Aorta (tissue), 5 donors: ENCODE measurements around the gene PRMT9. TPM values are rescaled to one million over a fixed set of nuclear protein-coding genes. Genes with fewer than 3 reads are reported as not detected.

ENCODE experiments used
- ATAC-seq: fragments of 200-7000 bp; cut with Tn5 transposase; one replicate; pipeline ENCODE4 v1.9.1; 2022; ENCODE audit warnings: moderate library complexity; ENCODE audit not compliant: low FRiP score
- DNase-seq, 2 donors: peaks; one replicate each; pipeline ENCODE4 v3.0.0-alpha.2; 2020
- H3K27ac ChIP-seq, 2 donors: one replicate each; pipeline ENCODE4 v1.5.1; 2013; ENCODE audit warnings: low read length in 2 of 2, mild to moderate bottlenecking in 2 of 2, moderate library complexity in 2 of 2, control low read depth in 1 of 2, inconsistent platforms in 1 of 2, low read depth in 1 of 2
- H3K27me3 ChIP-seq, 2 donors: one replicate each; pipeline ENCODE4 v1.6.1; 2013; ENCODE audit warnings: control low read depth in 1 of 2, low read length in 1 of 2, mild to moderate bottlenecking in 1 of 2, moderate library complexity in 1 of 2; ENCODE audit not compliant: insufficient read depth in 2 of 2, control insufficient read depth in 1 of 2
- H3K36me3 ChIP-seq, 2 donors: one replicate each; pipeline ENCODE4 v1.6.1; 2013; ENCODE audit warnings: control low read depth in 1 of 2, low read length in 1 of 2, mild to moderate bottlenecking in 1 of 2; ENCODE audit not compliant: insufficient read depth in 2 of 2, control insufficient read depth in 1 of 2
- H3K4me1 ChIP-seq, 2 donors: one replicate each; pipeline ENCODE4 v1.6.1; 2013; ENCODE audit warnings: low read length in 2 of 2, control low read depth in 1 of 2, mild to moderate bottlenecking in 1 of 2, moderate library complexity in 1 of 2; ENCODE audit not compliant: insufficient read depth in 2 of 2, control insufficient read depth in 1 of 2
- H3K4me3 ChIP-seq, 2 donors: one replicate each; pipeline ENCODE4 v1.5.1; 2013; ENCODE audit warnings: low read length in 2 of 2, control low read depth in 1 of 2, mild to moderate bottlenecking in 1 of 2
- H3K9me3 ChIP-seq: one replicate; pipeline ENCODE4 v1.6.1; 2013; ENCODE audit warnings: mild to moderate bottlenecking, low read length; ENCODE audit not compliant: control insufficient read depth
- WGBS, 2 donors: extraction: QIAGEN DNeasy Blood & Tissue Kit; methylation state at CpG; one replicate each; pipeline ENCODE4 v1.1.7; 2013; 5-methylcytosine and 5-hydroxymethylcytosine counted together
- intact Hi-C, 2 donors: fragments of 100-400 bp; cut with DNase I; formaldehyde crosslinking; loops; one replicate each; pipeline versions ENCODE4 v1.14.2 to v1.15.0; 2022
- polyA plus RNA-seq, 2 donors: library from polyadenylated mRNA; stranded (reverse); fragments of 200-250 nt; gene quantifications; one replicate each; pipeline ENCODE4 v1.2.3, GENCODE V29; 2013
- total RNA-seq, 2 donors: library from RNA; stranded (reverse); fragmentation: NEBNext Ultra II Directional; extraction: Animal tissue kit (Norgen Biotek cat#: 25700); gene quantifications; one replicate each; pipeline ENCODE4 v1.2.1, GENCODE V29; 2021
- donor health status: healthy with polysubstance abuse.
- donor health status: Bipolar disorder and iron deficiency.
- donor health status: DM: no; HTN: no; CAD: no.
- donor health status: DM: no; HTN: no; CAD: no.
- donor health status: DM: yes; HTN: yes; CAD: no.

PRMT9 gene
- total and polyA plus RNA-seq, 4 donors, result 3.4 to 9.9 (median 8.2) TPM

GRCh38 chr4:147691820-147692219, 7.9 kb upstream of the PRMT9 start:
- DNase-seq (no peak), ATAC-seq (no peak)
- H3K27ac ChIP-seq, result no peak overlapping the region
- WGBS, 2 donors, result 89 to 93% methylated on average over 2 of the region's 2 CpGs
- H3K27me3 ChIP-seq, result no peaks in the 10 kb centered on the region
- no peaks in the 10 kb centered on the region for H3K9me3 ChIP-seq
- no peaks in the 10 kb centered on the region for H3K36me3 ChIP-seq
- no peaks in the 10 kb centered on the region for H3K4me1 ChIP-seq
- no peak overlapping the region for H3K4me3 ChIP-seq
- intact Hi-C loops, result no loop called here

GRCh38 chr4:147689067-147689466, 5.1 kb upstream of the PRMT9 start:
- no peaks in the 10 kb centered on the region for H3K4me1 ChIP-seq
- no peaks in the 10 kb centered on the region for H3K27me3 ChIP-seq
- intact Hi-C loops, result no loop called here
- no peak overlapping the region for H3K27ac ChIP-seq
- ATAC-seq, result no peak
- no peak overlapping the region for H3K4me3 ChIP-seq
- no peaks in the 10 kb centered on the region for H3K36me3 ChIP-seq
- WGBS, 2 donors, result 65 to 68% methylated on average over 4 of the region's 4 CpGs
- DNase-seq, result no peak
- H3K9me3 ChIP-seq, result no peaks in the 10 kb centered on the region

GRCh38 chr4:147683188-147683591, 773 bp downstream of the PRMT9 start:
- no peaks in the 10 kb centered on the region for H3K27me3 ChIP-seq
- intact Hi-C loops, result no loop called here
- ATAC-seq, result peak; percentile 75
- H3K27ac ChIP-seq, result no peak overlapping the region
- no peaks in the 10 kb centered on the region for H3K36me3 ChIP-seq
- no peak for DNase-seq
- no peaks in the 10 kb centered on the region for H3K9me3 ChIP-seq
- no peaks in the 10 kb centered on the region for H3K4me1 ChIP-seq
- peak overlapping the region; percentile 71 to 72 for H3K4me3 ChIP-seq
- 1% methylated on average over 10 of the region's 10 CpGs for WGBS, 2 donors

GRCh38 chr4:147682755-147683154, 1.2 kb downstream of the PRMT9 start:
- Histone ChIP-seq H3K36me3 (no peaks in the 10 kb centered on the region), H3K27me3 (no peaks in the 10 kb centered on the region), H3K9me3 (no peaks in the 10 kb centered on the region), H3K27ac (no peak overlapping the region), H3K4me1 (no peaks in the 10 kb centered on the region), H3K4me3 (peak overlapping the region in 1 of 2 donors; percentile 71)
- WGBS, 2 donors, result 65 to 69% methylated on average over 3 of the region's 3 CpGs
- intact Hi-C loops, result no loop called here
- ATAC-seq (no peak), DNase-seq (no peak)

- no peaks in the 10 kb centered on the region for H3K9me3 ChIP-seq
- H3K4me1 ChIP-seq, result no peaks in the 10 kb centered on the region
- 94 to 95% methylated on average over 12 of the region's 12 CpGs for WGBS, 2 donors
- no peaks in the 10 kb centered on the region for H3K27me3 ChIP-seq
- no peak for DNase-seq
- H3K4me3 ChIP-seq, result no peak overlapping the region
- ATAC-seq, result no peak
- H3K27ac ChIP-seq, result no peak overlapping the region
- intact Hi-C loops, result no loop called here
- H3K36me3 ChIP-seq, result no peaks in the 10 kb centered on the region
These were observed 5.0 kb downstream of the PRMT9 start for GRCh38 chr4:147678796-147679549.

- Histone ChIP-seq H3K27me3 (no peaks in the 10 kb centered on the region), H3K27ac (no peak overlapping the region), H3K4me1 (no peaks in the 10 kb centered on the region), H3K9me3 (no peaks in the 10 kb centered on the region), H3K36me3 (no peaks in the 10 kb centered on the region), H3K4me3 (no peak overlapping the region)
- 60% methylated on average over 5 of the region's 5 CpGs for WGBS, 2 donors
- intact Hi-C loops, result no loop called here
- no peak for DNase-seq
- ATAC-seq, result no peak
These were observed 5.9 kb downstream of the PRMT9 start for GRCh38 chr4:147678106-147678505.

- no peak overlapping the region for H3K27ac ChIP-seq
- WGBS, 2 donors, result 96 to 97% methylated on average over 1 of the region's 1 CpG
- intact Hi-C loops, result no loop called here
- no peak for DNase-seq
- no peaks in the 10 kb centered on the region for H3K27me3 ChIP-seq
- no peak for ATAC-seq
- H3K4me3 ChIP-seq, result no peak overlapping the region
- H3K36me3 ChIP-seq, result no peaks in the 10 kb centered on the region
- H3K4me1 ChIP-seq, result no peaks in the 10 kb centered on the region
- no peaks in the 10 kb centered on the region for H3K9me3 ChIP-seq
These were observed 9.5 kb downstream of the PRMT9 start for GRCh38 chr4:147674496-147674895.

- Histone ChIP-seq H3K9me3 (no peaks in the 10 kb centered on the region), H3K27ac (no peak overlapping the region), H3K4me1 (no peaks in the 10 kb centered on the region), H3K27me3 (no peaks in the 10 kb centered on the region), H3K4me3 (no peak overlapping the region), H3K36me3 (no peaks in the 10 kb centered on the region)
- ATAC-seq, result no peak
- intact Hi-C loops, result no loop called here
- no peak for DNase-seq
- 58 to 67% methylated on average over 4 of the region's 4 CpGs for WGBS, 2 donors
These were observed 9.9 kb downstream of the PRMT9 start for GRCh38 chr4:147674073-147674472.

- Histone ChIP-seq H3K4me3 (no peak overlapping the region), H3K36me3 (peaks cover 1 to 3% of the 10 kb centered on the region in 2 donors), H3K27me3 (no peaks in the 10 kb centered on the region), H3K27ac (no peak overlapping the region), H3K4me1 (no peaks in the 10 kb centered on the region), H3K9me3 (no peaks in the 10 kb centered on the region)
- ATAC-seq (no peak), DNase-seq (no peak)
- intact Hi-C loops, result no loop called here
- 90 to 91% methylated on average over 4 of the region's 4 CpGs for WGBS, 2 donors
These were observed 25.5 kb downstream of the PRMT9 start for GRCh38 chr4:147658501-147658900.
